Fibroblast of lung (primary cell): Measurements from ENCODE around the gene SLC25A41. TPM values are rescaled to one million over a fixed set of nuclear protein-coding genes. Genes with fewer than 3 reads are reported as not detected.

Experiments
- DNase-seq, 2 donors: peaks; one replicate each; pipeline versions ENCODE4 v3.0.0 to v3.0.0-alpha.2; 2010; ENCODE audit warnings: low read depth in 2 of 2
- H2AFZ ChIP-seq: 2 replicates; pipeline ENCODE4 v1.5.1; 2012; ENCODE audit warnings: low read length, control low read depth, inconsistent platforms
- H3K27ac ChIP-seq: 2 replicates; pipeline ENCODE4 v1.5.1; 2011; ENCODE audit warnings: low read length, control low read depth; ENCODE audit not compliant: insufficient read depth
- H3K27me3 ChIP-seq: 2 replicates; pipeline ENCODE4 v1.5.1; 2011; ENCODE audit warnings: mild to moderate bottlenecking, low read length; ENCODE audit not compliant: control insufficient read depth, insufficient read depth
- H3K36me3 ChIP-seq: 2 replicates; pipeline ENCODE4 v1.5.1; 2011; ENCODE audit warnings: low read length; ENCODE audit not compliant: control insufficient read depth, insufficient read depth
- H3K4me1 ChIP-seq: 2 replicates; pipeline ENCODE4 v1.5.1; 2011; ENCODE audit warnings: low read length; ENCODE audit not compliant: control insufficient read depth, insufficient read depth; ENCODE audit errors: extremely low read depth
- H3K4me2 ChIP-seq: 2 replicates; pipeline ENCODE4 v1.5.1; 2011; ENCODE audit warnings: low read length, control low read depth; ENCODE audit not compliant: insufficient read depth; ENCODE audit errors: extremely low read depth
- H3K4me3 ChIP-seq, 4 experiments: fragments of 200-600 bp in 1 of 4; sonication (generic) in 1 of 4; replicated peaks in 1 of 4; 2 replicates each; pipeline ENCODE4 v1.5.1; 2011 to 2016; ENCODE audit warnings: low read length in 4 of 4, low read depth in 3 of 4, mild to moderate bottlenecking in 3 of 4, control low read depth in 2 of 4, inconsistent platforms in 1 of 4, mixed read lengths in 1 of 4; ENCODE audit not compliant: insufficient read depth in 1 of 4; ENCODE audit errors: control extremely low read depth in 1 of 4
- H3K79me2 ChIP-seq: 2 replicates; pipeline ENCODE4 v1.5.1; 2012; ENCODE audit warnings: mild to moderate bottlenecking, low read length, inconsistent platforms; ENCODE audit not compliant: control insufficient read depth, insufficient read depth
- H3K9ac ChIP-seq: 2 replicates; pipeline ENCODE4 v1.5.1; 2011; ENCODE audit warnings: mild to moderate bottlenecking, low read length, control low read depth; ENCODE audit not compliant: insufficient read depth
- H3K9me3 ChIP-seq: 2 replicates; pipeline ENCODE4 v1.5.1; 2012; ENCODE audit warnings: low read depth, low read length; ENCODE audit not compliant: control insufficient read depth, insufficient read depth
- H4K20me1 ChIP-seq: 2 replicates; pipeline ENCODE4 v1.5.1; 2011; ENCODE audit warnings: low read length; ENCODE audit not compliant: control insufficient read depth, insufficient read depth; ENCODE audit errors: extremely low read depth
- CTCF ChIP-seq, 2 donors: IDR thresholded peaks in 1 of 2; conservative IDR thresholded peaks in 1 of 2; 1 replicate in 1 of 2; 2 replicates in 1 of 2; pipeline ENCODE4 v1.5.1; 2011 to 2012; ENCODE audit warnings: low read length in 2 of 2, control low read depth in 1 of 2, inconsistent platforms in 1 of 2, low read depth in 1 of 2, mild to moderate bottlenecking in 1 of 2
- EZH2 ChIP-seq: IDR thresholded peaks from 2 replicates; pipeline ENCODE4 v1.5.1; 2012; ENCODE audit warnings: low read length, control low read depth, mild to moderate bottlenecking; ENCODE audit errors: missing control alignments
- polyA plus RNA-seq, 2 donors: library from polyadenylated mRNA; depleted of rRNA in 1 of 2; stranded (reverse) in 1 of 2; unstranded in 1 of 2; fragments of >200 nt; gene quantifications; 2 replicates each; pipeline ENCODE4 v1.2.1, GENCODE V29; 2011 to 2012; ENCODE audit warnings: missing spikeins in 1 of 2
- total RNA-seq: library from RNA; depleted of rRNA; stranded (reverse); fragments of >200 nt; gene quantifications from 2 replicates; pipeline ENCODE4 v1.2.1, GENCODE V29; 2014

SLC25A41 gene
- total and polyA plus RNA-seq, 2 donors (not counting 1 experiment from before 2014, with no cell fraction given) = under 0.01 TPM; not detected in 1

DNA sequence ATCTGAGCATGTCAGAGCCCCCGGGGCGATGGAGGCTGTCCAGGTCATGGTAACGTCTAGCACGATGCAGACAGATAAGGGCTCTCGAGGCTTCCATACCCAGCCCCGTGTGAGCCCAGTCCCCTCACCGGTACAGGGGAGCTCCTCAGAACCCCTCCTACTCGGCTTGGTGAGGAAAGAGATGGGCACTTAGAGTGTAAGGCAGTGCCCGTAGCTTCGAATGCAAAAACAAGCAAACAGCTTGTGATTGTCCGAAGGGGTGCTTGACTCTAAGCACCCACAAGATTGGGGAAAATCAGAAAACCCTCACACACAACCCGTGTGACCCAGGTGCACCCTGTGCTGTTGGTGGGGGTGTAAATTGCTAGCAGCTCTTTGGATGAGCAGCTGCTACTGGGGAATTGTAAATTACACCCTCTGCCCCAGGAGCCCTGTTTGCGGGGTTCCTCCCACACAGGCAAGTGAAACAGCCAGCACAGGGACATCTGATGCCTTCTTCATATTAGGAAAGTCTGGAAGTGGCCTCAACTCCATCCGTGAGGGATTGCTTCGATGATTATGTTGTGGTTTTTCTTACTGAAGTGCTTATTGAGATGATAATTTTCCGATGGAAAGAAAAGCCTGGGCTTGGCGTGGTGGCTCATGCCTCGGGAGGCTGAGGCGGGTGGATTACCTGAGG is 56.9 kb downstream of the SLC25A41 start:
- H3K36me3 ChIP-seq = peaks cover 13% of the 10 kb centered on the region
- DNase-seq = no peak
- H4K20me1 ChIP-seq = no peaks in the 10 kb centered on the region
- peaks cover 5% of the 10 kb centered on the region for H3K4me1 ChIP-seq
- H3K27ac ChIP-seq = no peak overlapping the region
- H3K9me3 ChIP-seq = no peaks in the 10 kb centered on the region
- TF ChIP-seq EZH2 (no peak), CTCF (conservative IDR thresholded peaks at IDR 0.05 in 1 of 2, IDR thresholded peaks at IDR 0.05 in 1 of 2; ENCODE audit: low read depth in 1 of 2, low read length in 2 of 2) (no peak)
- no peak overlapping the region for H3K4me2 ChIP-seq
- H3K9ac ChIP-seq = no peak overlapping the region
- H3K79me2 ChIP-seq = no peaks in the 10 kb centered on the region
- H3K4me3 ChIP-seq = no peak overlapping the region
- no peaks in the 10 kb centered on the region for H3K27me3 ChIP-seq
- no peak overlapping the region for H2AFZ ChIP-seq

Other genes with a start within 250 kb of the SLC25A41 start
- 4.4 and 6.4 TPM in 2 replicates for gene MLLT1, start 153.8 kb downstream of the SLC25A41 start, total RNA-seq
- gene MLLT1, start 153.8 kb downstream of the SLC25A41 start, polyA plus RNA-seq = 13.7 and 14.4 TPM in 2 replicates
- not detected in 2 replicates for gene ACER1, start 100.2 kb downstream of the SLC25A41 start, total RNA-seq
- gene ACER1, start 100.2 kb downstream of the SLC25A41 start, polyA plus RNA-seq = not detected in 2 replicates
- 39.8 and 54.7 TPM in 2 replicates for gene CLPP, start 72.2 kb downstream of the SLC25A41 start, total RNA-seq
- gene CLPP, start 72.2 kb downstream of the SLC25A41 start, polyA plus RNA-seq = 34.0 and 37.8 TPM in 2 replicates
- 26.5 and 28.9 TPM in 2 replicates for gene ALKBH7, start 61.0 kb downstream of the SLC25A41 start, total RNA-seq
- gene ALKBH7, start 61.0 kb downstream of the SLC25A41 start, polyA plus RNA-seq = 6.3 and 9.5 TPM in 2 replicates
- 0.99 and 1.8 TPM in 2 replicates for gene PSPN, start 57.8 kb downstream of the SLC25A41 start, total RNA-seq
- 0.25 and 0.36 TPM in 2 replicates for gene PSPN, start 57.8 kb downstream of the SLC25A41 start, polyA plus RNA-seq
- 50.4 and 52.1 TPM in 2 replicates for gene GTF2F1, start 40.6 kb downstream of the SLC25A41 start, total RNA-seq
- gene GTF2F1, start 40.6 kb downstream of the SLC25A41 start, polyA plus RNA-seq = 43.0 and 54.5 TPM in 2 replicates
- 84.7 and 93.5 TPM in 2 replicates for gene KHSRP, start 9.0 kb downstream of the SLC25A41 start, total RNA-seq
- 66.0 and 101 TPM in 2 replicates for gene KHSRP, start 9.0 kb downstream of the SLC25A41 start, polyA plus RNA-seq
- gene SLC25A23, start 26.0 kb upstream of the SLC25A41 start, total RNA-seq = 18.5 and 33.9 TPM in 2 replicates
- 4.5 and 7.9 TPM in 2 replicates for gene SLC25A23, start 26.0 kb upstream of the SLC25A41 start, polyA plus RNA-seq
- gene CRB3, start 30.5 kb upstream of the SLC25A41 start, total RNA-seq = 0.17 TPM in 1 of 2 replicates, not detected in the other
- gene CRB3, start 30.5 kb upstream of the SLC25A41 start, polyA plus RNA-seq = not detected in 2 replicates
- not detected in 2 replicates for gene DENND1C, start 48.0 kb upstream of the SLC25A41 start, total RNA-seq
- gene DENND1C, start 48.0 kb upstream of the SLC25A41 start, polyA plus RNA-seq = not detected in 2 replicates
- not detected in 2 replicates for gene TUBB4A, start 68.5 kb upstream of the SLC25A41 start, total RNA-seq
- not detected in 2 replicates for gene TUBB4A, start 68.5 kb upstream of the SLC25A41 start, polyA plus RNA-seq
- 0.26 and 0.66 TPM in 2 replicates for gene TNFSF9, start 97.3 kb upstream of the SLC25A41 start, total RNA-seq
- gene TNFSF9, start 97.3 kb upstream of the SLC25A41 start, polyA plus RNA-seq = 0.22 and 0.40 TPM in 2 replicates
- gene CD70, start 157.4 kb upstream of the SLC25A41 start, total RNA-seq = not detected in 2 replicates
- gene CD70, start 157.4 kb upstream of the SLC25A41 start, polyA plus RNA-seq = not detected in 2 replicates
- gene TNFSF14, start 236.4 kb upstream of the SLC25A41 start, total RNA-seq = under 0.01 TPM in 1 of 2 replicates, not detected in the other
- gene TNFSF14, start 236.4 kb upstream of the SLC25A41 start, polyA plus RNA-seq = not detected in 2 replicates